HG03520 (cell line): ENCODE measurements around the gene ARHGAP28.

ENCODE experiments used
- ATAC-seq: cut with Tn5 transposase; IDR thresholded peaks from one replicate; pipeline ENCODE4 v1.9.1; 2021; ENCODE audit warnings: mild to moderate bottlenecking, moderate library complexity; ENCODE audit not compliant: unreplicated experiment

Gene ARHGAP28

DNA sequence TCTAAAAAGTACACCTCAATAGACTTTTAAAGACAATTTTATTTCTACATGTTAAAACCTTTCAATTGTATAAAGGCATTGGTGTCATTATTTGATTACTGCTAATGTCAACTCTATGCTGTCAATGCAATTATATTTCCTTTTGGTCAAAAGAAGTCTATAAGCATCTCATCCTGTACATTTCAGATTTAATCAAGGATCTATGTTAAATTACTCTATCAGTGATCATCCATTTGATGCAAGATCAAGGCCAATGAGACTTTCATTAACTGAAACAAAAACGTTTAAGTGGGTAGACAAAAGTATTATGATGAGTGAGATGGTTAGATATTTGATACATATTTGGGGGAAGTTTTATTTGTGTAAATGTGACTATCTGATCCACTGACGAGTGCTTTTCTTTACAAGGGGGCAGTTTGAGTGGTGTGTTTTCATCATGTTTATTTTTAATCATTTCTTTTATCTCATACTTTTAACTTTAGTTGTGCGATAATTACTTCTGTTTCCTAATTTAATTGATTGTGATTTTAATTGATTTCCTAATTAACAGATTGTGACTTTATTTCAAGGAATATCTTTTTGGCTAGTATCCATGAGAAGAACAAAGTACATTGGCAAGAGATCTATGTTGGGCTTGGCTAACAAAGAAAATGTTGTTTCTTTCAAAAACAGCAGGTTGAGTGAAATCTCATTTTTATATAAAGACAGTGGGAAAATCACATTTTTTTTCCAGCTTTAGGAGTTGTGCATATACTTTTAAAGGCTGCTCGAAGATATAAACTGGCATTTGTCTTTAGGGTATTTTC, 1.1 kb downstream of the ARHGAP28 start:
- ATAC-seq, result no peak

DNA sequence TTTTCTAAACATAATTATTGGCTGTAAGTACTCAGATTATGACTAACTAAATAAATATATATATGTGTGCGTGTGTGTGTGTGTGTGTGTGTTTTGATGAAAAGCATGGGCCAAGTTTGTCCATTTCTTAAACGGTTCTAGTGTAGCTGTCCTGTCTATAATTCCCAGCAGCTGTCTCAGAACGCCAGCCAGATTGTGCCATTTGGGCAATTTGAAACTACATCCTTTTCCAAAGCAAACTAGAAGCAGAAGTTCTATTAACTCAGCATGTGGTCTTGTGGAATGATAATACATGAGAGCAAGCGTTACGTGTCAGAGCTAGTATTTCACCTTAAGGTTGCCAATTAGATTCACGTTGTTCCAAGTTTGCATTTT, 1.7 kb downstream of the ARHGAP28 start:
- no peak for ATAC-seq

GRCh38 chr18:6732952-6733351, 3.4 kb downstream of the ARHGAP28 start:
- ATAC-seq, result no peak

- no peak for ATAC-seq
These were observed 4.2 kb downstream of the ARHGAP28 start for GRCh38 chr18:6733758-6734157.

DNA sequence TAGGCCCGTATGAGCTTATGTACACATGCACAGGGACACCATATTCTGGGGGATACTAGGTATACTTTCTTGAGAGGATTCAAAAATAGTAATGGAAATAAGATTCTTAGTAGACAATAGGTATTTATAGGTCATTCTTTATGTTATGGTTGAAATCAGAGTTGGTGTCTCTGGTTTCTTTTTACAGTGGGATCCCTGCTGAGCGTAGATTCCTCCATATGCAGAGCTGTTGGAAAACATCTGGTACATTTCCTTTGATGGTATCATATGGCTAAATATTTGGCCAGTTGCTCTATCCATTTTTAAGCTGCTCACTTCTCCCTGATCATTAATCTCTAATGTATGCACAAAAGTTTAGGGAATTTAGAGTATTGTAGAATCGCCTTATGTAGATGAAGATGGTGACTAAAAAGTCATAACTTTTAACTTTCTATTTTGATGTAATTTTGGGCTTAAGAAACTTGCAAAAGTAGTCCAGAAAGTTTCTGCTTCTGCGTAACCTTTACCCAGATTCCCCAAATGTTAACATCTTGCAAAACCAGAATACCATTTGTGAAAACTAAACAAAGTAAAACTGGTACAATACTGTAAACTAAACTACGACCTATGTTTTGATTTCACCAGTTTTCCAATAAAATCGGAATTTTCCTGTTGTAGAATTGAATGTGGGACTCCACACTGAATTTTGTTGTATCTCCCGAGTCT, 5.4 kb downstream of the ARHGAP28 start:
- ATAC-seq, result no peak

GRCh38 chr18:6737833-6738232, 8.3 kb downstream of the ARHGAP28 start:
- ATAC-seq, result no peak

DNA sequence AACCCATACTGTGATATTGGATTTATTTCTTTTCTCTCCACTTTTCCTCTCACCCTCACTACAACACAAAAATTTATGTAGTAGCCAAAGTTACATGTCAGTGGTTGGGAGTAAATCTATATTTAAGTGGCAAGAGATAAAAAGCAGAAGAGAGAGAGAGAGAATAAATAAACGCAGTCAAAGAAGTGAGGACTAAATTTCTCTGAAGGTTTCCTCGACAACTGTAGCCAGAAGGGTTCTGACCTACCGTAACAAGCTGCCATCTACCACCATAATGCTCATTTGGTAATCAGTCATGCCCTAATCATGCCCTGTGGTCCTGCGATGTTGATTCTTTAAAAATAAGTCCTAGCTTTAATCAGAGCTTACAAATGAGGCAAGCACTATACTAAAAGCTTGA, 9.1 kb downstream of the ARHGAP28 start:
- no peak for ATAC-seq

- ATAC-seq, result no peak
These were observed 11.7 kb downstream of the ARHGAP28 start for GRCh38 chr18:6741232-6741663.

DNA sequence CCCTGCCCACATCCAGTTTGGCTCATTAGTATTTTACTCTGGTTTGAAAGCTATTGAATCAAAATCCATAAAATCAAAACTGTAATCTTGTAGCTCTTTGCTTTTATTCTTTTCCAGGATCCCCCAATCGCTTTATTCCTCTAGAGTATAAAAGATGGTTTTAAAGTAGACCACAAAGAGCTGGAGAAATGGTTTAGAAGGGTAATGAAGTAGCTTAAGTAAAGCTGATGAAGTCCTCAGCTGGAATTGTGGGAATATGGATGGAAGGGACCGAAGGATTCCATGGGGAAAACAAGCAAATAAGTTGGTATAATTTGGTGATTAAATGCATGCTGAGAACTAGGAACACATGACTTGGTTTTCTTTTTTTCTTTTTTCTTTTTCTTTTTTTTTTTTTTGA, 12.3 kb downstream of the ARHGAP28 start:
- no peak for ATAC-seq

DNA sequence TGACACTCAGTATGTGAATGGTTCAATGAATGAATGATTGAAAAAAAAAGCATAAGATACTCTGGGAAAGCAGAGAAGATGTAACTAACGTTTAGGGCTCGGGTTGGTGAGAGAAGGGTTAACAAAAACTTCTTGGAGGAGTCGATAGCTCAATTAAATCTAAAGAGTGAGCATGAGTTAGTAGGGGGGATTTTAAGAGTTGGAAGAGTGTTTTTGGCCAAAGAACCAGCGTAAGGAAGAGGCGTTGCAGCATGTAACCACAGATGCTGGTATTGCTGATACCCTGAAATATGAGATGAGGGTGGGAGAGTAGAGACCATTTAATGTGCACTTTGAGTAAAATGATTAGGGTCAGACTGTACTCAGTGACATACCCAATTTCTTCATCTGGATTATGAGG, 14.5 kb downstream of the ARHGAP28 start:
- no peak for ATAC-seq

- no peak for ATAC-seq
These were observed 15.4 kb downstream of the ARHGAP28 start for GRCh38 chr18:6744816-6745455.

DNA sequence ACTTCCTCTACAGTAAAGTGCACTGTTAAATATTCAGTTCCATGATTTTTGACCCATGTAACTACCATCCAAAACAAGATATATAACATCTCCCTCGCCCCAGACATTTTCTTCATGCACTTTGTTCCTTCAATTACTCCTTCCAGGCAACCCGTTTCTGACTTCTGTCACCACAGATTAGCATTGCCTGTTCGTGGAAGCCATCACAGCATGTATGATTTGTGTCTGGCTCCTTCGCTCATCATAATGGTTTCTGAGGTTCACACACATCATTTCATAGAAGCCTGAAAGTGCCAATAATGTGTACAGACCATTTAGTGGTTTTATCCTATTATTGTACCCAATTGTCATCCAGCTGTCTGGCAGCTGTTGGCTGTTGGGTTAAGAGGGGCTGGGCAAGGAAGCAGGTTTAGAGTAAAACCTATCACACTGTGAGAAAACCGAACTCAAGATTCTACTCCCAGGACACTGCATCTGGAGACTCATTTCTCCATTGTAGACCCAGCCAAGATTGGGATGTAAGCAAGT, 16.1 kb downstream of the ARHGAP28 start:
- no peak for ATAC-seq

- no peak for ATAC-seq
These were observed 17.0 kb downstream of the ARHGAP28 start for GRCh38 chr18:6746386-6746960.

GRCh38 chr18:6747646-6748045, 18.1 kb downstream of the ARHGAP28 start:
- ATAC-seq, result no peak

DNA sequence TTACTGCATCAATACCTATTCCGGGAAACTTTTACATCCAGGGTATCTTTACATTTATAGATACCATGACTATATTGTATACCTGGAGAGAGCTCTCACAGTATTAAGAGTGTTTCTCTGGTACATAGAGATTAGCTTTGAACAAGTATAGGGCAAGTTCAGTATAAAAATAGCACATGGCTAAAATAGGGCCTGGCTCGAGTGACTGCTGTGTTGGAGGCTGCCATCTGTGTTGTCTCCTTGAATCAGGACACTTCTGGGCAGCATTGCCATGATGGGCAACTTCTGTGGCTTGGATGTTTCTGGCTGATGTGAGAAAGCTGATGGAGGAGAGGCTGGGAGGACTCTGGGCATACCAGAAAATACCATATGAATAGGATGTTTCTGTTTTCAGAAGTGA, 18.7 kb downstream of the ARHGAP28 start:
- no peak for ATAC-seq

- no peak for ATAC-seq
These were observed 20.9 kb downstream of the ARHGAP28 start for GRCh38 chr18:6750411-6750810.

DNA sequence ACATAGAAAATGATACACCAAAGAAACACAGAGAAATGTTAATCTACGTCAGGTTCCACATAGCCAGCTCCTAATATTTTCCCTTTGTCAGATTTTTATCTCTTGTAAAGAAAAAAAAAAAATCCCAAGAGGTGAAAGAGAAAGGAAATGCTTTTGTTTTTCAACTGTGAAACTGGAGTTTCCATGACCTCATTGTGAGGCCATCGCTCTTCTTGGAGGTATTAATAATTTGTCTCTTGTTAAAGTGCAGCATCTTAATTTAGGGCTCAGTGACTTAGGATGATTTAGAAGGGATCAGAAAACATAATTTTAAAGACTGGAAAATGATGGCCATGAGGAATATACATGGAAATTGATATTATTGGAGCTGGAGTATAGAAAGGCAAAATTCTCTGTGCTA, 21.7 kb downstream of the ARHGAP28 start:
- no peak for ATAC-seq

GRCh38 chr18:6752202-6752860, 22.8 kb downstream of the ARHGAP28 start:
- ATAC-seq, result no peak

GRCh38 chr18:6755107-6755506, 25.6 kb downstream of the ARHGAP28 start:
- no peak for ATAC-seq

GRCh38 chr18:6757931-6758330, 28.4 kb downstream of the ARHGAP28 start:
- ATAC-seq, result no peak

DNA sequence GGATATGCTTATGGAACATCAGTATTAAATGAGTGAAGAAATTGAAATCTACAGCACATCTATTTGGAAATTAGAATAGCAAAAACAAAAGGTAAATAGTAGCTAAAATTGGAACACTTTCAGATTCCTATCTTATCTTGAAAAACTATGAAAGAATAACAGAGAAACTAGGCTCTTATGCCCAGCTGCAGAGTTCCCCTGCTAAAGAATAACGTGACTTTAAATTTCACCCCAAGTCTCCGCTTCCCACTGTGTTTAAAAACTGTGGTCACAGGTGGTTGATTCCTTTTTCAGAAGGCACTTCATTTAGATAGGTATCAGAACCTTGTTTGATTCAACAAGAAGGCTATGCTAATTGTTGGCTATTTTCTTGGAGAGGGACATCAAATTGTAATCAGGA, 30.1 kb downstream of the ARHGAP28 start:
- ATAC-seq, result no peak
